HL-60 (cell line): Measurements from ENCODE around the gene CDHR5.

Experiments used
- DNase-seq, 2 experiments: peaks; one replicate each; pipeline ENCODE4 v3.0.0-alpha.2; 2010 to 2020; ENCODE audit warnings: low read depth in 1 of 2, low spot score in 1 of 2
- H3K27ac ChIP-seq: fragments of 250-450 bp; sonication (Bioruptor Pico); replicated peaks from 2 replicates; pipeline ENCODE4 v1.5.1; 2020; ENCODE audit warnings: mild to moderate bottlenecking, moderate library complexity
- H3K27me3 ChIP-seq: fragments of 250-450 bp; sonication (Bioruptor Pico); 2 replicates; pipeline ENCODE4 v1.5.1; 2021; ENCODE audit warnings: mild to moderate bottlenecking, moderate library complexity; ENCODE audit not compliant: insufficient read depth, poor library complexity, severe bottlenecking
- H3K4me3 ChIP-seq: replicated peaks from 2 replicates; pipeline ENCODE4 v1.5.1; 2011; ENCODE audit warnings: mild to moderate bottlenecking, control low read depth, low read length; ENCODE audit not compliant: insufficient read depth
- CTCF ChIP-seq: IDR thresholded peaks from one replicate; pipeline ENCODE4 v1.5.1; 2011; ENCODE audit warnings: low read length, control low read depth, inconsistent platforms; ENCODE audit not compliant: insufficient read depth
- GABPA ChIP-seq: IDR thresholded peaks from 2 replicates; pipeline ENCODE4 v1.6.1; 2012; ENCODE audit warnings: low read depth
- POLR2AphosphoS5 ChIP-seq: IDR thresholded peaks from 2 replicates; pipeline ENCODE4 v1.6.1; 2012; ENCODE audit warnings: low read depth
- REST ChIP-seq: IDR thresholded peaks from 2 replicates; pipeline ENCODE4 v1.6.1; 2012; ENCODE audit warnings: low read depth; ENCODE audit not compliant: insufficient replicate concordance
- SPI1 ChIP-seq: IDR thresholded peaks from 2 replicates; pipeline ENCODE4 v1.6.1; 2012; ENCODE audit warnings: low read depth, mild to moderate bottlenecking, borderline replicate concordance

The CDHR5 gene

DNA sequence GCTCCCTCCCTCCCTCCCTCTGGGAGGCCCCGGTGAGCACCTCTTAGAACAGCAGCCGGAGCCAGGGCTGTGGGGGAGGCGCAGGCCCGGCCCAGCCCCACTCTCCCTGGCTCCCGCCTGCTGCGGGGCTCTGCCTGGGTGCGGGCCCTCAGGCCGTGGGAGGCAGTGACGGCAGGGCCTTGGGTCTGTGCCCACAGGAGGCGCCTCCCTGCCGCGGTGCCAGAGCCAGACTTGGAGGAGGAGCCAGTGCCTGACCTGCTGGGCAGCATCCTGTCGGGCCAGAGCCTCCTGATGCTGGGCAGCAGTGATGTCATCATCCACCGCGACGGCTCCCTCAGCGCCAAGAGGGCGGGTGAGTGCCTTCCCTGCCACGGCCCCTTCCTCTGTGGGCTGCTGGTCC lies 18.5 kb downstream of the CDHR5 start:
- Histone ChIP-seq H3K4me3 (no peak overlapping the region), H3K27me3 (no peaks in the 10 kb centered on the region), H3K27ac (no peak overlapping the region)
- no peak for DNase-seq
- no peak for TF ChIP-seq REST
- no peak for TF ChIP-seq CTCF
- no peak for TF ChIP-seq GABPA
- TF ChIP-seq POLR2AphosphoS5, result no peak
- no peak for TF ChIP-seq SPI1

DNA sequence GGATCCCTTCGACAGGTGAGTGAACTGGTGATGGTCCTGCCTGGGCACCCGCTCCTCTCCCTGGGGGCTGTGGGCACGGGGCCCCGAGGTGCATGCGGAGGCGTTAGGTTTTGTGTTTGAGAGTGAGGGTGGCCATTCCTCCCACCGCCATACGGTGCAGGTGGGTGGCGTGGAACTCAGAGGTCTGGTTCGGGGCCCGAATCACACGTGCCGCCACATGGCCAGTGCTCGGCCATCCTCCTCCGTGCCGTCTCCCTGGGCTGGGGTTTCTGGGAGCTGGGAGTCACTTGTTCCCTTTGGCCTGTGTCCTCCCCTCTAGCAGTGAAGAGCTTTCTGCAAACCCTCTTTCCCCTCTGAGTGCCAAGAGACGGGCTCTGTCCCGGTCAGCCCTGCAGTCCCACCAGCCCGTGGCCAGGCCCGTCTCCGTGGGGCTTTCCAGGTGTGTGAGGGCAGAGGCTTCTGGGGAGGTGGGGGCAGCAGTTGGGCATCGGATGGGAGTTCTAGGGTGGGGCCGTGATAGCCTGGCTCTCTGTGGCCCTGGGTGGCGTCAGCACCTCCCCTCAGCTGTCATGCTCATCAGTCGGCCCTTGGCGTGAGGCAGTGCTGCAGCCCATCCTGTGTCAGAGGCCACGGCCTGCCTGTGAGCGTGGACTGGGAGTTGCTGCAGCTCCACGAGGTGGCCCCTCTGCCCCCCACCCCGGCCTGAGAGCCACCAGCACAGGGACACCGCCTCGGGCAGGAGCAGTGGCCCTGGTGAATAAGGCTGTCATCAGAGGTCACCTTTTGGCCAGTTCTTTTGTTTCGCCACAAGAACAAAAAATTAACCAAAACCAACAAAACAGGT lies 19.2 kb downstream of the CDHR5 start:
- H3K4me3 ChIP-seq, result no peak overlapping the region
- TF ChIP-seq GABPA, result no peak
- TF ChIP-seq REST, result no peak
- no peak for DNase-seq
- H3K27me3 ChIP-seq, result no peaks in the 10 kb centered on the region
- no peak overlapping the region for H3K27ac ChIP-seq

DNA sequence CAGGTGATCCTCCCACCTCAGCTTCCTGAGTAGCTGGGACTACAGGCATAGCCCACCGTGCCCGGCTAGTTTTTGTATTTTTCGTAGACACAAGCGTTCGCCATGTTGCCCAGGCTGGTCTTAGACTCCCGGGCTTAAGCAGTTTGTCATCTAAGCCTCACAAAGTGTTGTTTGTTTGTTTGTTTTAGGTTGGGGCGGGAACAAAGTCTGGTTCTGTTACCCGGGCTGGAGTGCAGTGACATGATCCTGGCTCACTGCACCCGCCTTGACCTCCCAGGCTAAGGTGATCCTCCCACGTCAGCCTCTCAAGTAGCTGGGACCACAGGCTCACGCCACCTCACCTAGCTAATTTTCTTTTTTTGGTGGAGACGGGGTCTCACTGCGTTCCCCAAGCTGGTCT lies 21.6 kb downstream of the CDHR5 start:
- H3K4me3 ChIP-seq, result no peak overlapping the region
- H3K27me3 ChIP-seq, result no peaks in the 10 kb centered on the region
- no peak for DNase-seq
- TF ChIP-seq REST (no peak), SPI1 (no peak), GABPA (no peak), POLR2AphosphoS5 (no peak), CTCF (no peak)
- H3K27ac ChIP-seq, result no peak overlapping the region
